Measurements from ENCODE around the gene TRIM8.
"Not testable (repeated sequence)": the region's sequence is repeated elsewhere in the genome, so short reads cannot be mapped to it uniquely, and the experiment has no call there.

Gene TRIM8

DNA sequence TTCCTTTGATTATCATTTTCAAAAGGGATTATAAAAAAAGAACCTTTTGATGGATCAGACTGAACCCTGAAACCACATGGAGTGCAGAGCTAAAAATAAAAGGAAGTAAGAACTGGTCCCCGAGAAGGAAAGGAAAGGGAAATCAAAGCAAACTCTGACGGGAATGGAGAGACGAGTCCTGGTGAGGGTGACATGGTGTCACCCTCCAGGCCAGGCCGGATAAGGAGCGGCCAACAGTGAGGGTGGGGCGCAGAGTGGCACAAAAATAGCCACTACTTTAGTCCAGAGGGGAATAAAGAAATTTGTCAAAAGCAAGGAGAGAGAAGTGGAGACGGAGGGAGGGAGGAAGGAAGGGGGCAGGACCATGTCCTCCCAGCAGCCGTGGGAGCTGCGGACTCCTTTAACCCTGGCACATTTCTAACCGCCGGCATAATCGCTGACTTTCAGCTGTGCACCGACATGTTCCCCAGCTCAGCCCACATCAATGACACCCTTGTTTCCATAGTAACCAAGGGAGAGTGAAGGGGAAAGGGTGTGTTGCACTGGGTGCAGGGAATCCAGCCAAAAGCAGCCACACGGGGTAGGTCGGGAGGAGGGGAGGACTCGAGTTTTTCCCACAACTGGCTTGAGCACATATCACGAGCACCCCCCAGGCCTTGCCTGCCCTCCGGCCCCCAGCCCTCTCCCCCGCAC lies 29.7 kb downstream of the TRIM8 start:
- DNase-seq, result peak; percentile 64

DNA sequence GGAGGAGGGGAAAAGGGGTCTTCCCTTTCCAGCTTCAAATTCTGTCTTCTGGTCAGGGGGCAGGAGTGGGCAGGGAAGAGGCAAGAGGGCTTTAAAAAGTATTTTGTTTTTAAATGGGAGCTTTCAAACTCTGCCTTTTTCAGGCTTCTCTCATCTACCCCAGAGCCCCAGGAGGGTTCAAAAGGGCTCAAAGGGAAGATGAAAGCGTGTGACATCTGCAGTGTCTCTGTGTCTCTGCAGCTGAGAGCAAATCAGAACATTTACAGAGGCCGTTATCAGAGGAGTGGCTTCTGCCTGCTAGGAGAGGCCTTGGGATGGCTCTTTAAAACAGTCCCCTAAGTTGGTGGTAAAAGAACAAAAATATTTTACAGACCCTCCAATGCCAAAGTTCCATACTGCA lies 30.3 kb downstream of the TRIM8 start:
- no peak for DNase-seq

DNA sequence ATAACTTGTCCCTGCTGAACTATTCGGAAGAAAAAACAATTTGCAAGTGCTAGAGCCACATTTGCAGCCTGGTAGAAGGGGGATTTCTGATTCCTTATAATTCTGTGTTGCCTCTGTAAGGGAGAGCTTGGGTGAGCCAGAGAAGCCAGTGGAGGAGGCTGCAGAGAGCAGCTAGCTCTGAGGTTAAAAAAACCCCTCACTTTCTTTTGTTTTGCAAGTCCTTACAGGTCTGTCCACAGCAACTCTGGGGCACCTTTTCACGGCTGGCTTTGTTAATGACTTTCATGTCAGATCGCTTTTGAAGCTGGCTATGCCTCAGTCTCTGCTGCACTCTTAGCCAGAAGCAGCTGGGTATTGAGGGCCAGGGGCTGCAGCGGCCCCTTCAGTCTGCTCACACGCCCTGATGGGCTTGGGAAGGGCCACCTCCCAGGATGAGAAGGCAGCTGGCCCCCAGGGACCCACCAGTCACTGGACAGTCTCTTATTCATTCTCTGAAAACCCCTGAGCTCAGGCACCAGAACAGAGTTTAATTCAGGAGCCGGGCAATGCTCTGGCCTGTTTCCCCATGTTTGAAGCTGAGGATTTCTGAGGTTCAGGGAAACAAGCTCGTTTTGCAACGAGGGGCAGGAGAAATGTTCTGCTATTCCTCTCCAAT lies 30.9 kb downstream of the TRIM8 start:
- DNase-seq, result no peak

DNA sequence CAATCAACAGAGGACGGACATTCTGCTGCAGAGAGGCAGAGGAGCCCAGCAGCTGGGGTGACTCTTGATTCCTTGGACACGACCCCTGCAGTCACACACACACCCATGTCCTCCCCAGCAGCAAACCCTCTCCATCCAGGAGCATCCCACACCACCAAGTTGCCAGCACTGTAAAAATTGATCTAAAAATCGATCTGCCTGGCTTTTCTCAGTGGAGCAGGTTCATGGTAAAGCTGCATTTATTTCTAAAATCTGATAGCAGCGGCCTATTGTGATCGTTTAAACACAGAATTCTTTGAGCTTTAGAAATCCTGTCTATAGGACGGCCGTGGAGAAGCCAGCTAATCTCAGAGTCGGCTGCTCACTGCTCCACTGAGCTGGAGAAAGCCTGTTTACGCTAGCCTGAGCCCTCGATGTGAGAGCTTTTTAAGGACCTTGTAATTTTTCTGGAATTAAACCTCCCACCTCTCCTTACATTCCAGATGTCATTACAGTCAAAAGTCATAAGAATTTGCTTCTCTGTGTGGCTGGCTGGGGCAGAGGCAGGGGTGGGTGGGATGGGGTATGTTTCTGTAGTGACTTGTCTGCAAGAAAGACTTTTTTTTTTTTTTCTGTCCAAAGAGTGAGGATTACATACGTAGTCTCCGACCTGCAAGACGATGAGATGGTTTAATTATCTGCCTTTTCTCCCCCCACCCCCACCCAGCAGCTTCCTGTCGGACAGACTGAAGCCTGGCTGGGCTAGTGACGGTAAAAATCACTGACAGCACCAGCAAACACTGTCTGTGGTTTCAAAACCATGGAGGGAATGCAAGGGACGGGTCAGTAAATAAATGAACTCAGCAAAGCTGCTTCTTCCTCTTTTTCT lies 31.6 kb downstream of the TRIM8 start:
- DNase-seq, result no peak

DNA sequence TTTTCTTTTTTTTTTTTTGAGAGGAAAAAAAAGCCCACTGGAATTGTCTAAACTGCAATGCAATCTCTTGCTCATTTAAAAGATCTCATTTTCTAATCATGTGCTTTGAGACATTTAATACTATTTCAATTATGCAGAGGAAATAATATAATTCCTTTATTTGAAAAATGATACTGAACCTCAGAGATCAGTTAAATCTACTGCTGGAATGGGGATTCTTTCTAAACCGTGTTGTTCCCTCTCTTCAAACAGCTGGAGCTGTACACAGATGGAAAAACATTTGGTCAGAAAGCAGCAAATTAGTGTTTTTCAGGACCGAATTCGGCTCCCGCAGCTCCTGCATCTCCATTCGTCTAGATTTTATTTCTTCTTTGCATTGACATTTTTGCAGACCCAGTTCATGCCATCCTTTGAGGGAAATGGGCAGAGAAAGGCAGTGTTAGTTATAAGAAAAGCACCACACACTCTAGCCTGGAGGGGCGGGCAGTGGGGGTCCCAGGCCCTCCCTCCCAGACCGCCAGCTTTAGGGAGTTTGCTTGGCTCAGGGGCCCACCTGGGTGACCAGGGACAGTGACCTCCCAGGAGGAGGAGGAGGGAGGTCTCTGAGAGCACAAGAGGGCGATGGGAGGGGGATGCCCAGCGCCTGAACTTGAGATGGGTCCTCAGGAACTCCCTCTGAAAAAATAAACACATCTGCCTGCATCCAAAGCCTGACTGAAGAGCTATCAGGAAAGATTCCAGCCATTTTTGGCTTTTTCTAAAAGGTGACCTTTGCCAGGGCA lies 32.4 kb downstream of the TRIM8 start:
- no peak for DNase-seq

DNA sequence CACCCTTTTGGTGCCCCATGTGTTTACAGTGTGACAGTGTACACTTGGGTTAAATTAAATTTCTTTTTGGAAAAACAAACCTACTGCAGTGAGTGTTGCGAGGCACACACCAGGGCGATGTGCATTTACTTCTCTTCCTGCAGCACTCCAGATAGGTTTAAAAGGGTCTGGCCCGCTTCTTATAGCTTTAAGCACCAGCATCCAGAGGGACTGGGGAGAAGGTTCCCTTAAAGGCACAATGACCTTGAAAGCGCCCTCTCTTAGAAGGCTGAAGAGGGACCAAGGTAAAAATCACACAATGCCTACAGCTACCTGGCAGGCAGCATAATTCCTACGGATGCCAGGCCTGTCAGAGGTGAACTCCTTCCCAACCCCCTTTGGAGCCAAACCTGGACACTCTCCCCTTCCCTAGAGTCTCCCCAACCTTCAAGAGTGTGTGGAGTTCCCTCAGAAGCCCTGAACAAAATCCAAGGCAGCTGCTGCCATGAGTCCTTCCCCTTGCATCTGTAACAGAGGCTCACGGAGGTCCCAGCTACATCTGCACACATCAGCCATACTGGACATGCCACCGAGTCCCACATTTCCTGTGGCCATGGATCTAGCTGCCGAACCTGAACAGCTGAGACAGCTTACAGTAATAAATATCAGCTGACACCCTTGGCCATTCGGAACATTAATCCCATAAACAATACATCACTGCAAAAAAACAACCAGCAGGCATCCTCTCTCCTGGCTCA lies 33.2 kb downstream of the TRIM8 start:
- DNase-seq, result no peak

DNA sequence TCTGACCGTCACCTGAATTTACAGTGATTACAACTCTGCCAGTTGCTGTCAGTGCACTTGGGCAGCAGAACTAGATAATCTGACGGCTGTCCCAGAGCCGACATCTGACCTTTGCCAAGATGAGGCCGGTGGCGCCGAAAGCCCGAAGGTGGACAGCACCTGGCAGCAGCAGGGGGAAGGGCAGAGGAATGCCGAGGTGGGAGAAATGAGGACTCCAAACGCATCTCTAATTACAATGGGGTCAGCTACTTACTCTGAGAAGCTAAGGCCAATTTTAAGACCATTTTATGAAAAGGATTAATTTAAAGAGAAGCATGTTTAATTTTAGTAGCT lies 33.8 kb downstream of the TRIM8 start:
- DNase-seq, result no peak

DNA sequence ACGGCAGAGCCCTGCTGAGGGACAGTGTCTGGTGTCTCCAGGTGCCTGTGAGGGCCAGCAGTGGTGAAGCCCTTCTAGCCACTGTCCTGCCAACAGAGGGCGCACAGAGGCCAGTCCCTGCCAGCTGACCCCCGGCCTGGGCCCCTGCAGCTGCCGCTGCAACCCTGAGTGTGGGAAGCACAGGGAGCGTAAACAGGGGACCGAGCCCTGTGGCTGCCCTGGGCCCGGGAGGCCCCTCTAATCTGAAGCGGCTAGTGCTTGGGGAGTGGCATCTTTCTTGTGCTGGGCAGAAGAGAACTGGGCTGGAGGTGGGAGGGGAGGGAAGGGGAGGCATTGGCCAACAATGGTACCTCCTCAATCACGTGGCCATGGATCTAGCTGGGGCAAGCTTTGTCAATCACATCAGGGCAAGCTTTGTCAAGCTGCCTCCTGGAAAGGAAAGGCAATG lies 34.6 kb downstream of the TRIM8 start:
- no peak for DNase-seq

DNA sequence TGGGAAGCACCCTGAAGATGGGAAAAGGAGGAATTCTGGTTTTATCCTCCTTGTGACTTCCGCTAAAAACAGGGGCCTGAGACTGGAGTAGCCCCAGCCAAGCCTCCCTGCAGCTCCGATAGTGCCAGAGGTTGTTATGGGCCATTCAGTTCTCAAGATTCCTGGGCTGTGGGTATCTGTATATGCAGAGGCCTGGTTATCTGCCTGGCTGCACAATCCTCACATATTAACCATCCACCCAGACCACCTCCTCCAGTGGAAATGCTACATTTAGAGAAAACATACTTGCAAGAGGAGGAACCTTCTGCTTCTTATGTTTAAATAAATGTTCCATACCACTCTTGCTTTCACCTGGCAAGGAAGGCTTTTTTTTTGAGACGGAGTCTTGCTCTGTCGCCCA lies 35.3 kb downstream of the TRIM8 start:
- no peak for DNase-seq

DNA sequence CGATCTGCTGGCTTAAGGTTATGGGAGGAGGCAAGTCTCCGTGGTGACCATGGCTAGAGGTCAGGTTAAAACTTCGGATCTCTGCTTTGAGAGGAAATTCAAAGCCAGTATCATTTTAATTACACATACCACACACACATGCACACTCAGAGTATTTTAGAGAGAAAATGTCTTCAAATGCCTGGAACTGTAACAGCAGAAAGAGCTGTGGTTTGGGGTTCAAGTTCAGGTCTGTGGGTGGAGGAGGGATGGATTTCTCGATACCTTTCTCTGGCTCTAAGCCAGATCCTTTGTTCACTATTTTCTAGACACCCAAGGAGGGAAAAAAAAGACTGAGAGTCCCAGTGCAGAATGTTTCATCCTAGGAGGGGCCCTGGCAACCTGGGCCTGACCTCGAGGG lies 37.4 kb downstream of the TRIM8 start:
- DNase-seq, result no peak

DNA sequence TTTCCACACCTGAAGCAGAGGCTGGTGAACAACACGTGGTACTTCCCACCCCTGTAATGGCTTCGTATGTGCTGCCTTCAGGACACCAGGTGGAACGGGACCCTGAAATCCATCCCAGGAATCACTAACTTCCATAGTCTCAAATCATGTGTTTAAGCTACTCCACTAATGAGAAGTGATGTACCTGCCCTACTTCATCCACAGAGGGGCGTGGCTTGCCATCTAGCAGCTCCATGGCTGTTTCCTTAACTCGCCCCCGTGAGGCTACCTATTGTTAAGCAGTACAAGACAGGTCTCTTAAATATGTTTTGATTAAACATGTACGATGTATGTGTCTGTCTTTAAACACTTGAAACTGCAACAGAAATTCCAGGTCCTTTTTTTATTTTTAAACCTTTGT lies 38.1 kb downstream of the TRIM8 start:
- no peak for DNase-seq

DNA sequence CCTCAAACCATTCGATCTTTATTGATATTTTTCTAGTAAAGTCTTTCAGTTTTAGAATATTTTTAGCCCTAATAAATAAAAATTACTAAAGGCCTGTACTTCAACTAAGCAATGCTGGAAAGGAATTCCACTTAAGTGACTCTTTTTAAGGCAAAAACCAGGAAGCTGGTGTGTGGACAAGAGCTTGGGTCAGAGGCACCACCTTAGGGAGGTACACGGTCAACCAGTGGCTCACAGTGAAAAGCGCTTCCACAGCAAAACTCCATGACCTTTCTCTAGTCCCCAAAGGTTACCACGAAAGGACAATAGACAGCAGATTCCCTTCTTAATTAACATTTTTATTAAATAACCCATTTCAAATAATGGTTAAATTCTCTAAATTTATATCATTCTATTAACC lies 38.7 kb downstream of the TRIM8 start:
- DNase-seq, result no peak

DNA sequence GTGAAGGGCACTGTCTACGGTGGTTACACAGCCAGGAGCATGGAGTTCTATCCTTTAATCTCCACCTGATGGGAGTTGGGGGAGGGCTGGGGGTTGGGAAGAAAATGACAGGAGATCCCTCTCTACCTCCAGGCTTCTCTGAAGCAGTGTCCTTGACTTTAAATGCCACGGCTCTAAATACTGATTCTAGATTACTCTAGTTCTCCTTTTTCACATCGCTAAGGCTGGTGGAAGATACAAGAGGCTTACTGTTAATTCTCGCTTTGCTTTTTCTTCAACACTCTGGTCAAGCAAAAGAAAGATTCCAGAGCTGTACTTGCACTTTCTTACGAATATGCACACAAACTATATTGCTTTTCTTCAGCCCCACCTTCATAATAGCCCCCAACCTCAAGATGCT lies 39.5 kb downstream of the TRIM8 start:
- no peak for DNase-seq

DNA sequence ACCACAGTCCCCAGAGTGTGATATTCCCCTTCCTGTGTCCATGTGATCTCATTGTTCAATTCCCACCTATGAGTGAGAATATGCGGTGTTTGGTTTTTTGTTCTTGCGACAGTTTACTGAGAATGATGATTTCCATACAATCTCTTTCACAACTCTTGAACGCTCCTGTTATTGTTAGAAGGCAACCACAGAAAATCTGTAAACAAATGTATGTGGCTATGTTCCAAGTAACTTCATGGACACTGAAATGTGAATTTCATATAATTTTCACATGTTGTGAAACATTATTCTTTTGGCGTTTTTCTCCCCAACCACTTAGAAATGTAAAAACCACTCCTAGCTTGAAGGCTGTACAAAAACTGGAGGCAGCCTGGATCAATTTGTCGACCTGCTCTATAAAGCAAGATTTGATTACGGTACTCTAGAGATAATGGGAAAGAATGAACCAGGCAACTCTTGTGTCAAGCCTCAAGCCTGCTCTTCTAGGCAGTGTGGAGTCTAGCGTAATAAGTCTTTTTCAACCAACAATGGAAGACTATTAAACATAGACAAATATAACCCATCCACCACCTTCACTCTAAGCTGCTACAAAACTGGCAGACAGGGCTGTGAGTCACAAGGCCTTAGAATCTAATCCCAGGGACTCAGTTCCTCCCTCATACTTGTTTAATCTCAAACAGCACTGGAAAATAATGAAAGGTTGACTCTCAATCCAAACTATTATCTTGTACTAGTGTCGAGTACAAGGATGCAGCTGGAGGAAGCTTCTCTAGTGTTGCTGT lies 47.2 kb downstream of the TRIM8 start:
- no peak for DNase-seq

DNA sequence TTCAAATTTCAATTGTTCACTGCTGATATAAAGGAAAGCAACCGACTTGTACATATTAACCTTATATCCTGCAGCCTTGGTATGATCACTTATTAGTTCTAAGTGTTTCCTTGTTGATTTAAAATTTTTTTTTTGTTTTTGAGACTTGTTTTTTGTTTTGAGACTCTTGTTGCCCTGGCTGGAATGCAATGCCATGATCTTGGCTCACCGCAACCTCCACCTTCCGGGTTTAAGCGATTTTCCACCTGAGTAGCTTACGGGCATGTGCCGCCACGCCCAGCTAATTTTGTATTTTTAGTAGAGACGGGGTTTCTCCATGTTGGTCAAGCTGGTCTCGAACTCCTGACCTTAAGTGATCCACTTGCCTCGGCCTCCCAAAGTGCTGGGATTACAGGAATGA lies 51.1 kb downstream of the TRIM8 start:
- not testable (repeated sequence) for DNase-seq

DNA sequence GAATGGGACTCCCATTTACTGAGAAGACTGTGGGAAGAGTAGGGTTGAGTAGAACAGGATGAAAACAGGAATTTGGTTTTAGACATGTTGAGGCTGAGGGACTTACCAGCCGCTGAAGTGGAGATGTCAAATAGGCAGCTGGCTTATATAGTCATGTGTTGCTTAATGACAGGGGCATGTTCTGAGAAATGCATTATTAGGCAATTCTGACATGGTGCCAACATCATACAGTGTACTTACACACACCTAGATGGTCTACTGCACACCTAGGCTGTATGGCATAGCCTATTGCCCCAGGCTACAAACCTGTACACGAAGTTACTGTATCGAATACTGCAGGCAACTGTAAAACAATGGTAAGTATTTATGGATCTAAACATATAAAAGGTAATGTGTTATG lies 52.5 kb downstream of the TRIM8 start:
- DNase-seq, result no peak

DNA sequence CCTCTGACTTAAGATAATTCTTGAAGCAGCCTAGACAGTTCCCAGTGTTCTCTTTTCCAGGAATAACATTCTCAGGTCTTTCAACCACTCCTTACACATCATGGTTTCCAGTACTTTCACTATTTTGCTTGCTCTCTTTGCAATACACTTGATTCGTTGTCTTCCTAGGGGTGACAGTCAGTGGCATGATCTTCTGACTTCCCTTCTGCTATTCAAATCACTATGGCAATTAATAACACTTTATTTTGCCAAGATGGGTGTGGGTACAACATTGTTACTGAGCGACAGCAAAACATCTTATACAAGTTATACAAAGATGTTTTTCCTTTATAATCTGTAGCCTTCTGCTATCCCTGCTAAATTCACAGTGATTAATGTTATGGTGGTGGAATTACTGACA lies 54.6 kb downstream of the TRIM8 start:
- no peak for DNase-seq

DNA sequence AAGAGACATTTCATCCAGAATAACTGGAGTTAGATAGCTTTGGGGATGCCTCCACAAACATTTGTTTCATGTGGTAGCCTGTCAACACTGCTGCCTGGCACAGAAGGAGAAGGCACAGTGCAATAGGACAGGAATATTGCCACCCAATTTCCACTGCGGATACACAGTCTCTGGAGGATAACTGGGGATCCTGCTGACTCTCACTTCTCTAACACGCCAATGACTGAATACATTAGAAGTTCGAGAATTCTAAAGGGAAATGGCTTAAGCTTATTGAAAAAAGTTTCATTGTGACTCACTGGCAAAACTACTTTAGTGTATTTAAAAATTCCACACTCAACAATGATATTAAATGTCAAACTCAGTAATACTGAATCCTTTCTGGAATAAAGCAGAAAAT lies 57.0 kb downstream of the TRIM8 start:
- DNase-seq, result no peak

DNA sequence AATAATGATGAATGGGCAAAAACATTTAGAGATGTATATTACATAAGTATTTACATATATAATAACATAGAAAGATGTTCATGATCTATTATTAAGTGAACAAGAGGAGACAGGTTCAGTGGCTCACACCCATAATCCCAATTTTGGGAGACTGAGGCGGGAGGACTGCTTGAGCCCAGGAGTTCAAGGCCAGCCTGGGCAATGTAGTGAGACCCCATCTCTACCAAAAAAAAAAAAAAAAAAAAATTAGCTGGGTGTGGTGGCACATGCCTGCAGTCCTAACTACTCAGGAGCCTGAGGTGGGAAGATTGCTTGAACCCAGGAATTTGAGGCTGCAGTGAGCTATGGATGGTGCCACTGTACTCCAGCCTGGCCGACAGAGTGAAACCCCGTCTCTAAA lies 57.5 kb downstream of the TRIM8 start:
- no peak for DNase-seq

DNA sequence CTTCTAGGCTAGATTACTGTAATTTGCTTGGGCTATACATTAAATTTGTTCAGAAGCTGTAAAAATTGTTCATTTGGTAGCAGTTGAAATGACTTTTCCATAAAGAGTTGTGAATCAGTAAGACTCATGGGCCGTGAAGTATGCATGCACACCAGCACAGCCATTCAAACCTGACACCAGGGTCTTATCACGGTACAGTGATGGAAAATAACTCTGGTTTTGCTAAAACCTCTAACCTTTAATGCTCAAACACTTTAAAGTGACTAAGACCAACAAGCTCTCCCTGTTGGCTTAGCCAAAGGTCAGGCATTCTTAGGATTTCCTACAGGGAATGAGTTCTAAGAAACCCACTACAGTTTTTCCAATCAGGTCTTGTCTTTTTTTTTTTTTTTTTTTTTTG lies 58.5 kb downstream of the TRIM8 start:
- no peak for DNase-seq

DNA sequence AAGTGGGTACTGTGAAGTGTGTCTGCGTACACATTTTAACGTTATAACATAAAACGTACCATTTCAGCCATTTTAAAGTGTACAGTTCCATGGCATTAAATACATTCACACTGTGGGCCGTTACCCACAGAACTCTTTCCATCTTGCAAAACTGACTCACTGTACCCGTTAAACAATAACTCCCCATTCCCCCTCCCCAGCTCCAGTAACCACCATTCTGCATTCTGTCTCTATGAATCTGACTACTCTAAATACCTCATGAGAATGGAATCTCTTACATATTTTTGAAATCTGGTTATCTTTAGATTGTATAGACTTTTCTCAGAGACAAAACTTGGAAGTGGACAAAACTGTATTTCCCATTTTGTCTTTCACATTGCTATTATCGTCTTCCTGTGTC lies 60.6 kb downstream of the TRIM8 start:
- no peak for DNase-seq

DNA sequence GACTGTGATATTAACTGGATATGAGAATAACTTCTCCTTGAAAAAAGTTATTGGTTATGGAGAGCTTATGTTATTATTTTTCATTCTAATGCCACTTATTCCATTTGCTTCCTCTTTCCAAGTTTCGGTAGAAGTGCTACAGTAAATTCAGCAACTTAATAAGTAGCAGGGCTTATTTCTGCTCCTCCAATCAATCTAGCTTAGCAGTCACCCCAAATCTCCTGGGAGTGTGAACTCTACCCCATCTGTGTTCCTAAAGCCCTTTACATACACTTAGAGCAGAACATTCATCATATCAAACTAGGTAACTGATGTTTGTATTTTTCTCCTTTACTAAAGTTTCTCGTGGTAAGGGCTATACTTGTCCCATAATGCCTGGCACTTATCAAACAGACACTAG lies 61.3 kb downstream of the TRIM8 start:
- DNase-seq, result no peak
